Ovary (tissue), 9 donors: Measurements from ENCODE around the gene CACNA2D3. TPM values are rescaled to one million over a fixed set of nuclear protein-coding genes. Genes with fewer than 3 reads are reported as not detected.

Source experiments
- DNase-seq, 5 donors: peaks; one replicate each; pipeline ENCODE4 v3.0.0-alpha.2; 2019 to 2020
- H3K27ac ChIP-seq, 2 donors: fragments of 200-600 bp; one replicate each; pipeline versions ENCODE4 v1.5.1 to v1.8.0; 2019 to 2022
- H3K27me3 ChIP-seq: fragments of 200-600 bp; one replicate; pipeline ENCODE4 v1.8.0; 2022
- H3K36me3 ChIP-seq: fragments of 200-600 bp; sonication (generic); one replicate; pipeline ENCODE4 v1.5.1; 2019
- H3K4me1 ChIP-seq: one replicate; pipeline ENCODE4 v1.8.1; 2013; ENCODE audit warnings: mild to moderate bottlenecking, moderate library complexity; ENCODE audit not compliant: insufficient read depth
- H3K4me3 ChIP-seq: fragments of 200-600 bp; sonication (generic); one replicate; pipeline ENCODE4 v1.5.1; 2017
- H3K9me3 ChIP-seq, 2 donors: fragments of 200-600 bp in 1 of 2; sonication (generic) in 1 of 2; one replicate each; pipeline versions ENCODE4 v1.5.1 to v1.8.1; 2013 to 2019; ENCODE audit warnings: mild to moderate bottlenecking in 1 of 2, moderate library complexity in 1 of 2
- CTCF ChIP-seq, 3 donors: fragments of 450-650 bp in 2 of 3; fragments of 200-600 bp in 1 of 3; IDR thresholded peaks; one replicate each; pipeline versions ENCODE4 v1.5.1 to v1.8.0; 2016 to 2022; ENCODE audit warnings: antibody characterized with exemption in 3 of 3, mild to moderate bottlenecking in 1 of 3
- EP300 ChIP-seq: sonication (generic); formaldehyde crosslinking; IDR thresholded peaks from one replicate; pipeline ENCODE4 v1.6.1; 2017; ENCODE audit warnings: antibody characterized with exemption
- POLR2A ChIP-seq: fragments of 450-650 bp; IDR thresholded peaks from one replicate; pipeline ENCODE4 v1.6.1; 2017; ENCODE audit warnings: antibody characterized with exemption, mild to moderate bottlenecking, moderate library complexity
- WGBS, 3 donors: extraction: QIAGEN DNeasy Blood & Tissue Kit in 1 of 3; methylation state at CpG; one replicate each; pipeline versions ENCODE4 v1.1.5 to v1.1.7; 2013 to 2017; 5-methylcytosine and 5-hydroxymethylcytosine counted together
- intact Hi-C, 4 donors: fragments of 100-400 bp; cut with DNase I; formaldehyde crosslinking; loops; one replicate each; pipeline versions ENCODE4 v1.11.0 to v1.15.1; 2022 to 2023
- polyA plus RNA-seq, 2 donors: library from polyadenylated mRNA; stranded (reverse); fragments of 200-250 nt in 1 of 2; fragments of 350-450 nt in 1 of 2; fragmentation: Illumina TruSeq in 1 of 2; extraction: RNeasy Lipid Tissue Mini Kit (QIAGEN cat#74804) in 1 of 2; gene quantifications; one replicate each; pipeline ENCODE4 v1.2.3, GENCODE V29; 2013 to 2014
- total RNA-seq, 7 donors: library from RNA; depleted of rRNA in 2 of 7; stranded (reverse); fragments of >200 nt in 2 of 7; fragmentation: NEBNext Ultra II Directional in 3 of 7; extraction: Animal tissue kit (Norgen Biotek cat#: 25700) in 3 of 7; gene quantifications; one replicate each; pipeline versions ENCODE4 v1.1.0 to v1.2.4, GENCODE V29; 2016 to 2023
- donor health status: DM: no; HTN: no; CAD: no; lungs with moderate emphysema.
- donor health status: DM: no; HTN: no; CAD: no.
- donor health status: Bipolar disorder and iron deficiency.
- donor health status: DM: yes; HTN: yes; CAD: no.
- donor health status: DM: no; HTN: no; CAD: no.
- donor health status: DM: yes; HTN: yes; CAD: no.

CACNA2D3 gene
- total and polyA plus RNA-seq, 9 donors = 2.0 to 10.1 (median 4.7) TPM

DNA sequence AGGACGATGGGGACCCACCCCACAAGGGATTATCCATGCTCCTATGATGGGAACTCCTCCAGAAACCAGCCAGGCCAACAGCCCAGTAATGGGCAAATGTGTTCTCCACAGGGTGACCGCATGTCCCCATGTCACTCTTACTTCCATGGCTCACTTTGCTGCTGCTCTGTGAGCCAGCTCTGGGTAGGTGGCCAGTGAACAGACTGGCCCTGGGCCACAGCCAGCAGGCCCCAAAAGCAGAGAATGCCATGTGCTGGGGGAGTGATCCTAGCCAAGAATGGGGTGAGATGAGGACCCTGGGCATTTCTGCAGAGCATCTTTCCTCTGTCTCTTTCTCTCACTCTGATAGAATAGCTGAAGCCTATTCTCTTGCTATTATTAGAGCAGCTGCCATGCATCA lies 414.1 kb downstream of the CACNA2D3 start:
- DNase-seq = no peak
- no peaks in the 10 kb centered on the region for H3K27me3 ChIP-seq
- H3K4me3 ChIP-seq = no peak overlapping the region
- H3K9me3 ChIP-seq = no peaks in the 10 kb centered on the region
- H3K27ac ChIP-seq = no peak overlapping the region
- TF ChIP-seq POLR2A (no peak), EP300 (no peak), CTCF (IDR thresholded peaks at IDR 0.05) (no peak)
- WGBS, 3 donors = 39 to 49% (median 49%) methylated on average over 2 of the region's 2 CpGs
- intact Hi-C loops = no loop called here
- H3K4me1 ChIP-seq = peaks cover 1% of the 10 kb centered on the region
- H3K36me3 ChIP-seq = no peaks in the 10 kb centered on the region

- TF ChIP-seq EP300 = no peak
- no peak for TF ChIP-seq POLR2A
- TF ChIP-seq CTCF (IDR thresholded peaks at IDR 0.05) = no peak
- WGBS, 3 donors = 95 to 97% (median 96%) methylated on average over 6 of the region's 6 CpGs
- intact Hi-C loops = no loop called here
- Histone ChIP-seq H3K36me3 (no peaks in the 10 kb centered on the region), H3K9me3 (no peaks in the 10 kb centered on the region), H3K4me1 (peaks cover 1% of the 10 kb centered on the region), H3K27ac (no peak overlapping the region), H3K4me3 (no peak overlapping the region), H3K27me3 (no peaks in the 10 kb centered on the region)
- no peak for DNase-seq
Measured at GRCh38 chr3:54537506-54537905, 415.2 kb downstream of the CACNA2D3 start.

DNA sequence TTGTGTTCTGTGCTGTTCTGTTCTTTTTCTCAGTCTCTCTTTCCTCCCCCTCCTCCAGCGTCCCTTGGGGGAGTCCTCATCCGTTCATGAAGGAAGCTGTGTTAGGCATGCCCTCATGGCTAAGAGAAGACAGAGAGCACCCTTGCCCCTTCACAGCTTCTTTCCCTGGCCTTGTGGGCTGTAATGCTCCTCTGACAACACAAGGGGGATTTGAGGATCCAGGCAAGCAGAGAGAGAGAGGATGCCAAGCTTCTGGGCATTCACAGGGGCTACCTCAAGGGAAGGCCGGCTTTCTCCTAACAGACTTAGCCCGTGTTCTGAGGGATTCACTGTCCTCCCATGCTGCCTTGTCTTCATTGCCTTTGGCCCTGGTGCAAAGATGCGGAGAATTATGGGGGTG lies 416.0 kb downstream of the CACNA2D3 start:
- 80 to 83% (median 82%) methylated on average over 5 of the region's 5 CpGs for WGBS, 3 donors
- Histone ChIP-seq H3K4me3 (no peak overlapping the region), H3K4me1 (peaks cover 1% of the 10 kb centered on the region), H3K27me3 (no peaks in the 10 kb centered on the region), H3K36me3 (no peaks in the 10 kb centered on the region), H3K9me3 (no peaks in the 10 kb centered on the region), H3K27ac (no peak overlapping the region)
- TF ChIP-seq POLR2A = no peak
- intact Hi-C loops = no loop called here
- DNase-seq = no peak

DNA sequence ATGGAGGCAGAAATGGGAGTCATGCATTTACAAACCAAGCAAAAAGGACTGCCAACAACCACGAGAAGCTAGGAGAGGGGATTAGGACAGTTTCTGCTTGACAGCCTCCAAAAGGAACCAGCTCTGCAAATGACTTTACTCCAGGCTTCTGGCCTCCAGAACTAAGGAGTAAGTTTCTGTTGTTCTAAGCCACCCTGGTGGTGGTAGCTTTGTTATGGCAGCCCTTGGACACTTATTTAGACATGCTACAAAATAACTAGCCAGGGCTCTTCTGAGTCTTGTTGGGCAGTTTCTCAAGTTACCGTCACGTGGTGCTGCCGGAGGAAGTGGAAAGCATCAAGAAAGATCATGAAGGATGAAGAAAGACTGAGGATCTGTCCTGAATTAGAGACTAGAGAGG lies 419.0 kb downstream of the CACNA2D3 start:
- H3K27me3 ChIP-seq = no peaks in the 10 kb centered on the region
- 93 to 94% (median 94%) methylated on average over 4 of the region's 4 CpGs for WGBS, 3 donors
- no peak overlapping the region for H3K27ac ChIP-seq
- intact Hi-C loops = loop anchor here in 1 of 4 donors (10.0 kb wide), 1 partner anchor 713 kb away; no protein-coding TSS in a partner anchor
- H3K4me3 ChIP-seq = no peak overlapping the region
- H3K36me3 ChIP-seq = no peaks in the 10 kb centered on the region
- peaks cover 1% of the 10 kb centered on the region for H3K4me1 ChIP-seq
- DNase-seq = no peak
- TF ChIP-seq CTCF (IDR thresholded peaks at IDR 0.05) = no peak
- no peak for TF ChIP-seq POLR2A
- no peaks in the 10 kb centered on the region for H3K9me3 ChIP-seq

GRCh38 chr3:54543446-54543845 lies 421.1 kb downstream of the CACNA2D3 start:
- intact Hi-C loops = loop anchor here in 1 of 4 donors (10.0 kb wide), 1 partner anchor 711 kb away; no protein-coding TSS in a partner anchor
- Histone ChIP-seq H3K4me3 (no peak overlapping the region), H3K9me3 (no peaks in the 10 kb centered on the region), H3K36me3 (no peaks in the 10 kb centered on the region), H3K27me3 (no peaks in the 10 kb centered on the region), H3K27ac (no peak overlapping the region), H3K4me1 (no peaks in the 10 kb centered on the region)
- TF ChIP-seq CTCF (IDR thresholded peaks at IDR 0.05) (no peak), EP300 (no peak), POLR2A (no peak)
- no peak for DNase-seq
- WGBS, 3 donors = 22 to 41% (median 32%) methylated on average over 3 of the region's 3 CpGs
